Fibroblast of the aortic adventitia (primary cell): ENCODE results near the gene HNRNPF. TPM values are rescaled to one million over a fixed set of nuclear protein-coding genes. Genes with fewer than 3 reads are reported as not detected.
A peak's percentile ranks its signal among the peaks of the same experiment; 100 is the strongest.

Experiments used
- DNase-seq: peaks from one replicate; pipeline ENCODE4 v3.0.0-alpha.2; 2010; ENCODE audit warnings: low read depth
- H3K4me3 ChIP-seq: 2 replicates; pipeline ENCODE4 v1.5.1; 2011; ENCODE audit warnings: low read depth, mild to moderate bottlenecking, control low read depth, low read length, moderate library complexity
- CTCF ChIP-seq: IDR thresholded peaks from 2 replicates; pipeline ENCODE4 v1.5.1; 2011; ENCODE audit warnings: mild to moderate bottlenecking, low read length, control low read depth, inconsistent platforms; ENCODE audit not compliant: insufficient read depth
- total RNA-seq: library from RNA; depleted of rRNA; stranded (reverse); fragments of >200 nt; gene quantifications from 2 replicates; pipeline ENCODE4 v1.2.3, GENCODE V29; 2012; ENCODE audit warnings: low replicate concordance

HNRNPF gene
- total RNA-seq, 1 donor: 196 TPM

- DNase-seq: no peak
- no peak for TF ChIP-seq CTCF
- H3K4me3 ChIP-seq: no peak overlapping the region
Observed at GRCh38 chr10:43370671-43371215, 38.2 kb downstream of the HNRNPF start.

- TF ChIP-seq CTCF: no peak
- H3K4me3 ChIP-seq: no peak overlapping the region
Observed at GRCh38 chr10:43369921-43370320, 39.1 kb downstream of the HNRNPF start.

GRCh38 chr10:43365001-43365400 lies 44.0 kb downstream of the HNRNPF start:
- no peak for DNase-seq
- no peak for TF ChIP-seq CTCF
- no peak overlapping the region for H3K4me3 ChIP-seq

More at GRCh38 chr10:43369921-43370320, 39.1 kb downstream of the HNRNPF start:
- no peak for DNase-seq

GRCh38 chr10:43362191-43362839 lies 46.7 kb downstream of the HNRNPF start:
- TF ChIP-seq CTCF: peak; percentile 49
- peak; percentile 67 for DNase-seq
- H3K4me3 ChIP-seq: peak overlapping the region; percentile 46

GRCh38 chr10:43361547-43362190 lies 47.3 kb downstream of the HNRNPF start:
- peak overlapping the region; percentile 46 for H3K4me3 ChIP-seq
- no peak for TF ChIP-seq CTCF
- no peak for DNase-seq

- no peak for DNase-seq
- TF ChIP-seq CTCF: no peak
Observed at GRCh38 chr10:43360086-43360485, 48.9 kb downstream of the HNRNPF start.

More at GRCh38 chr10:43360086-43360485, 48.9 kb downstream of the HNRNPF start:
- H3K4me3 ChIP-seq: no peak overlapping the region
